Measurements from ENCODE around the gene TDRD6. TPM values are rescaled to one million over a fixed set of nuclear protein-coding genes. Genes with fewer than 3 reads are reported as not detected.

TDRD6 gene
- total RNA-seq, 1 experiment from 2014 or later: 0.57 TPM

- intact Hi-C loops (cut with micrococcal nuclease): loop anchor here (5.0 kb wide), 1 partner anchor 394 kb away; no protein-coding TSS in a partner anchor
- Histone ChIP-seq H2AFZ (ENCODE audit: low read depth, low read length, poor library complexity, severe bottlenecking) (peak within 1 kb of the TSS; percentile 100), H3K27ac (ENCODE audit: low read depth, low read length) (peak within 1 kb of the TSS; percentile 52; the same call in 1 of the 2 replicates), H3K9ac (ENCODE audit: low read length) (peak within 1 kb of the TSS; percentile 68), H3K9me2 (ENCODE audit: insufficient read depth) (no peaks in the 10 kb centered on the region), H3K27me3 (ENCODE audit: insufficient read depth, low read length) (no peaks in the 10 kb centered on the region), H3K36me3 (ENCODE audit: control insufficient read depth in 1 of 2, insufficient read depth in 2 of 2, low read length in 2 of 2) (no peaks in the 10 kb centered on the region), H3K79me2 (ENCODE audit: insufficient read depth, low read length) (no peaks in the 10 kb centered on the region), H3K4me2 (ENCODE audit: low read length) (peak within 1 kb of the TSS; percentile 97), H4K20me1 (ENCODE audit: insufficient read depth) (no peaks in the 10 kb centered on the region), H3K4me3 (replicated peaks in 1 of 2; ENCODE audit: low read depth in 1 of 2, low read length in 2 of 2) (peak within 1 kb of the TSS; percentile 71 to 73), H3K9me3 (ENCODE audit: control insufficient read depth in 1 of 2, insufficient read depth in 1 of 2, low read depth in 1 of 2, low read length in 2 of 2) (no peaks in the 10 kb centered on the region), H3K4me1 (ENCODE audit: control insufficient read depth in 1 of 2, insufficient read depth in 2 of 2, low read length in 2 of 2) (peaks cover 3 to 28% of the 10 kb centered on the region in 2 experiments; a peak in 2 of 4 replicates)
- POLR2A ChIA-PET: no interaction called here
- no TSS peak for BruUV-seq (replicated peaks)
- CTCF ChIA-PET: no interaction called here
- peak; percentile 98 for ATAC-seq
- peak; percentile 74 for DNase-seq (ENCODE audit: low read depth, low spot score)
- RAD21 ChIA-PET (ENCODE audit: low non-redundant PET in 1 of 2, low total read pairs in 2 of 2, uncharacterized antibody in 2 of 2, unreplicated experiment in 2 of 2): no interaction called here
- TF ChIP-seq, protein P1, sequence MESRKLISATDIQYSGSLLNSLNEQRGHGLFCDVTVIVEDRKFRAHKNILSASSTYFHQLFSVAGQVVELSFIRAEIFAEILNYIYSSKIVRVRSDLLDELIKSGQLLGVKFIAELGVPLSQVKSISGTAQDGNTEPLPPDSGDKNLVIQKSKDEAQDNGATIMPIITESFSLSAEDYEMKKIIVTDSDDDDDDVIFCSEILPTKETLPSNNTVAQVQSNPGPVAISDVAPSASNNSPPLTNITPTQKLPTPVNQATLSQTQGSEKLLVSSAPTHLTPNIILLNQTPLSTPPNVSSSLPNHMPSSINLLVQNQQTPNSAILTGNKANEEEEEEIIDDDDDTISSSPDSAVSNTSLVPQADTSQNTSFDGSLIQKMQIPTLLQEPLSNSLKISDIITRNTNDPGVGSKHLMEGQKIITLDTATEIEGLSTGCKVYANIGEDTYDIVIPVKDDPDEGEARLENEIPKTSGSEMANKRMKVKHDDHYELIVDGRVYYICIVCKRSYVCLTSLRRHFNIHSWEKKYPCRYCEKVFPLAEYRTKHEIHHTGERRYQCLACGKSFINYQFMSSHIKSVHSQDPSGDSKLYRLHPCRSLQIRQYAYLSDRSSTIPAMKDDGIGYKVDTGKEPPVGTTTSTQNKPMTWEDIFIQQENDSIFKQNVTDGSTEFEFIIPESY (IDR thresholded peaks at IDR 0.05; ENCODE audit: extremely low read depth, insufficient replicate concordance, low read length): no peak
- no peak for TF ChIP-seq ATF3 (IDR thresholded peaks at IDR 0.05)
- no peak for TF ChIP-seq ELF1 (IDR thresholded peaks at IDR 0.05; ENCODE audit: borderline replicate concordance, low read depth)
- TF ChIP-seq JUND (IDR thresholded peaks at IDR 0.05): no peak
- no peak for TF ChIP-seq SRF (IDR thresholded peaks at IDR 0.05; ENCODE audit: low read depth)
- TF ChIP-seq CTCF (IDR thresholded peaks at IDR 0.05 in 2 of 3, conservative IDR thresholded peaks at IDR 0.05 in 1 of 3; ENCODE audit: borderline replicate concordance in 1 of 3, insufficient read depth in 1 of 3, low read depth in 2 of 3, low read length in 2 of 3): no peak
- peak; percentile 9 for TF ChIP-seq YY1 (IDR thresholded peaks at IDR 0.05; ENCODE audit: extremely low read depth, insufficient replicate concordance, low read depth, low read length)
- TF ChIP-seq TCF7L2 (IDR thresholded peaks at IDR 0.05; ENCODE audit: borderline replicate concordance, extremely low read depth, insufficient read depth, insufficient read length): peak; percentile 59
- TF ChIP-seq, protein P2, sequence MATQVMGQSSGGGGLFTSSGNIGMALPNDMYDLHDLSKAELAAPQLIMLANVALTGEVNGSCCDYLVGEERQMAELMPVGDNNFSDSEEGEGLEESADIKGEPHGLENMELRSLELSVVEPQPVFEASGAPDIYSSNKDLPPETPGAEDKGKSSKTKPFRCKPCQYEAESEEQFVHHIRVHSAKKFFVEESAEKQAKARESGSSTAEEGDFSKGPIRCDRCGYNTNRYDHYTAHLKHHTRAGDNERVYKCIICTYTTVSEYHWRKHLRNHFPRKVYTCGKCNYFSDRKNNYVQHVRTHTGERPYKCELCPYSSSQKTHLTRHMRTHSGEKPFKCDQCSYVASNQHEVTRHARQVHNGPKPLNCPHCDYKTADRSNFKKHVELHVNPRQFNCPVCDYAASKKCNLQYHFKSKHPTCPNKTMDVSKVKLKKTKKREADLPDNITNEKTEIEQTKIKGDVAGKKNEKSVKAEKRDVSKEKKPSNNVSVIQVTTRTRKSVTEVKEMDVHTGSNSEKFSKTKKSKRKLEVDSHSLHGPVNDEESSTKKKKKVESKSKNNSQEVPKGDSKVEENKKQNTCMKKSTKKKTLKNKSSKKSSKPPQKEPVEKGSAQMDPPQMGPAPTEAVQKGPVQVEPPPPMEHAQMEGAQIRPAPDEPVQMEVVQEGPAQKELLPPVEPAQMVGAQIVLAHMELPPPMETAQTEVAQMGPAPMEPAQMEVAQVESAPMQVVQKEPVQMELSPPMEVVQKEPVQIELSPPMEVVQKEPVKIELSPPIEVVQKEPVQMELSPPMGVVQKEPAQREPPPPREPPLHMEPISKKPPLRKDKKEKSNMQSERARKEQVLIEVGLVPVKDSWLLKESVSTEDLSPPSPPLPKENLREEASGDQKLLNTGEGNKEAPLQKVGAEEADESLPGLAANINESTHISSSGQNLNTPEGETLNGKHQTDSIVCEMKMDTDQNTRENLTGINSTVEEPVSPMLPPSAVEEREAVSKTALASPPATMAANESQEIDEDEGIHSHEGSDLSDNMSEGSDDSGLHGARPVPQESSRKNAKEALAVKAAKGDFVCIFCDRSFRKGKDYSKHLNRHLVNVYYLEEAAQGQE (IDR thresholded peaks at IDR 0.05; ENCODE audit: low read depth): no peak
- no peak for TF ChIP-seq RAD21 (IDR thresholded peaks at IDR 0.05; ENCODE audit: low read depth)
- peak; percentile 32; the same call in 1 of the 2 replicates for TF ChIP-seq SIN3A (IDR thresholded peaks at IDR 0.05; ENCODE audit: low read depth)
- peak; percentile 55; the same call in 1 of the 2 replicates for TF ChIP-seq EGR1 (IDR thresholded peaks at IDR 0.05; ENCODE audit: low read depth)
- TF ChIP-seq CBX3 (IDR thresholded peaks at IDR 0.05; ENCODE audit: low read depth): no peak
- no peak for TF ChIP-seq ZNF274 (IDR thresholded peaks at IDR 0.05; ENCODE audit: low read depth, low read length)
- peak; percentile 39 for TF ChIP-seq POLR2A (IDR thresholded peaks at IDR 0.05; ENCODE audit: borderline replicate concordance, extremely low read depth, insufficient read depth, insufficient read length)
- no peak for TF ChIP-seq CEBPB (IDR thresholded peaks at IDR 0.05; ENCODE audit: low read depth)
- no peak for TF ChIP-seq SP1 (IDR thresholded peaks at IDR 0.05; ENCODE audit: low read depth)
- peak; percentile 79 for TF ChIP-seq MAX (IDR thresholded peaks at IDR 0.05)
- no peak for TF ChIP-seq EZH2phosphoT487 (IDR thresholded peaks at IDR 0.05; ENCODE audit: borderline replicate concordance)
These were observed 34.9 kb upstream of the TDRD6 start, which contains the start of the genes CYP39A1 and SLC25A27 for GRCh38 chr6:46652603-46653438. Gene CYP39A1, minus strand, starts transcription at chr6:46652818. Its CDS starts 236 bp downstream, at chr6:46652582. Gene SLC25A27, plus strand, starts transcription at chr6:46652975. Its CDS starts 218 bp downstream, at chr6:46653193.
